ENCODE data around the gene CCDC93.

DNA sequence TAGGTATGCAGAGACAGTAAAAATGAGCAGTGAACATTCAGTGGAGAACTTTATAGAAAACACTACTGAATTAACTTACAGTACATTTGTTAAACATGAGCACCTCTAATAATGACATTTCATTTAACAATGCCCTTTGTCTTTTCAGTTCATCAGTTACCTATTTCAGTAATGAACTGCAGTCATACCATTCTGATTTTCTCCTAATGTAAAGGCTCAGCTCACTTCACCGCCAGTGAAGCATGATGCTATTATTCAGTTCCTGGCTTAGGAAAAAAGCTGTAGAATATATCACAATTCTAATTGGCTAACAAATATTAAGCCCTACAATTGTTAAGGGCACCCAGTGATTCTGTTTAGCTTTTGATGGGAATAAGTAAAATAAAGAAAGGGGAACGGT lies 37.1 kb upstream of the CCDC93 start:
- TF ChIP-seq POLR2AphosphoS5 (IDR thresholded peaks at IDR 0.05) = no peak
- no peak for TF ChIP-seq RAD21 (conservative IDR thresholded peaks at IDR 0.05)
- TF ChIP-seq, protein P1, sequence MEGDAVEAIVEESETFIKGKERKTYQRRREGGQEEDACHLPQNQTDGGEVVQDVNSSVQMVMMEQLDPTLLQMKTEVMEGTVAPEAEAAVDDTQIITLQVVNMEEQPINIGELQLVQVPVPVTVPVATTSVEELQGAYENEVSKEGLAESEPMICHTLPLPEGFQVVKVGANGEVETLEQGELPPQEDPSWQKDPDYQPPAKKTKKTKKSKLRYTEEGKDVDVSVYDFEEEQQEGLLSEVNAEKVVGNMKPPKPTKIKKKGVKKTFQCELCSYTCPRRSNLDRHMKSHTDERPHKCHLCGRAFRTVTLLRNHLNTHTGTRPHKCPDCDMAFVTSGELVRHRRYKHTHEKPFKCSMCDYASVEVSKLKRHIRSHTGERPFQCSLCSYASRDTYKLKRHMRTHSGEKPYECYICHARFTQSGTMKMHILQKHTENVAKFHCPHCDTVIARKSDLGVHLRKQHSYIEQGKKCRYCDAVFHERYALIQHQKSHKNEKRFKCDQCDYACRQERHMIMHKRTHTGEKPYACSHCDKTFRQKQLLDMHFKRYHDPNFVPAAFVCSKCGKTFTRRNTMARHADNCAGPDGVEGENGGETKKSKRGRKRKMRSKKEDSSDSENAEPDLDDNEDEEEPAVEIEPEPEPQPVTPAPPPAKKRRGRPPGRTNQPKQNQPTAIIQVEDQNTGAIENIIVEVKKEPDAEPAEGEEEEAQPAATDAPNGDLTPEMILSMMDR (IDR thresholded peaks at IDR 0.05; ENCODE audit: poor library complexity, severe bottlenecking) = no peak
- TF ChIP-seq TAF1 (IDR thresholded peaks at IDR 0.05; ENCODE audit: low read depth) = no peak
- TF ChIP-seq EP300 (conservative IDR thresholded peaks at IDR 0.05; ENCODE audit: poor library complexity, severe bottlenecking) = no peak

Measured in neural cell (in vitro differentiated cells).